GM19025 (cell line): ENCODE data around the gene LRRC3.

ENCODE experiments used
- ATAC-seq: cut with Tn5 transposase; IDR thresholded peaks from one replicate; pipeline ENCODE4 v1.9.1; 2021; ENCODE audit warnings: mild to moderate bottlenecking, low read depth, moderate library complexity; ENCODE audit not compliant: unreplicated experiment

Gene LRRC3

GRCh38 chr21:44437696-44438431 is 17.4 kb upstream of the LRRC3 start:
- no peak for ATAC-seq

DNA sequence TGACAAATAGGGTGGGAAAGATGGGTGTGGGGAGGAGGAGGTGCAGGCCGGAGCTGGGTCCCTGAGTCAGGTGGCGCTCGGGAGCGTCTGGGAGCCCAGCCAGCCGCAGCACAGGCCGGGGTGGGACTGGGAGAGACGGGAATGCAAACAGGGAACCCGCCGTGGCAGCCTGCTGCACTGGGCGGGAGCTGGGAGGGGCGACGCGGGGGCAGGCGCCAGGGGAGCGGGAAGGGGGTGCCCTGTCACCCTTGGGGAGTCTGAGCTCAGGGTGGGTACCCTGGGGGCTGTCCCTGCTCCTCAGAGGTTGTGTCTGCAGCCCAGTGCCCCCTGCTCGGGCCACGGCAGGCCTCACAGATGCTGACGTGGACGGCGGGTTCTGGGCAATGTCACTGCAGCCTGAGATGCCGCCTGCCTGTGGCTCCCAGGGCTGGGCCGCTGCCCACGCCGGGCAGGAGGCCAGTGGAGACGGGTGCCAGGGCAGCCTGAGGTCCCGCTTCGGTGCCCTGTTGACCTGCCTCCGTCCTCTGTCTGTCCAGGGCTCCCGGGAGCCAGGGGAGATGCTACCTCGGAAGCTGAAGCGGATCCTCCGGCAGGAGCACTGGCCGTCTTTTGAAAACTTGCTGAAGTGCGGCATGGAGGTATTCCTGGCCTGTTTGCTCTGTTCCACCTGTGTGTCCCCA is 16.6 kb upstream of the LRRC3 start:
- ATAC-seq, result no peak

- ATAC-seq, result no peak
Measured at GRCh38 chr21:44439211-44439600, 16.1 kb upstream of the LRRC3 start.

GRCh38 chr21:44440241-44441040 is 14.9 kb upstream of the LRRC3 start:
- no peak for ATAC-seq

DNA sequence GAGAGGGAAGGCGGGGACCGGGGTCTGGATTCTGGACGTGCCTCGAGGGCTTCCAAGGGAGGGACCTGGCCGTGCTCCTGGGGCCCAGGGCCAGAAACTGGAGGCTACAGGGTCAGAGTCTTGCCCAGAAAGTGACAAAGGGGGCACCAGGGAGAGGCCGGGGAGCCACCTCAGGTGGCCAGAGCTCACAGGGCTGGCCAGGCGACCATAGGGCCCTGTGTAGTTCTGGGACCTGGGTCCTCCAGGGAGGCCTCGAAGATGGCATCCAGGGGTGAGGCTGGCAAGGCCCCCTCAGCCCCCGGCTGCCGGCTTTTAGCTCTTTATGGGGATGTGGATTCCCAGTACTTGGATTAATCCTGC is 14.3 kb upstream of the LRRC3 start:
- ATAC-seq, result no peak

- ATAC-seq, result no peak
Measured at GRCh38 chr21:44441581-44442265, 13.6 kb upstream of the LRRC3 start.

DNA sequence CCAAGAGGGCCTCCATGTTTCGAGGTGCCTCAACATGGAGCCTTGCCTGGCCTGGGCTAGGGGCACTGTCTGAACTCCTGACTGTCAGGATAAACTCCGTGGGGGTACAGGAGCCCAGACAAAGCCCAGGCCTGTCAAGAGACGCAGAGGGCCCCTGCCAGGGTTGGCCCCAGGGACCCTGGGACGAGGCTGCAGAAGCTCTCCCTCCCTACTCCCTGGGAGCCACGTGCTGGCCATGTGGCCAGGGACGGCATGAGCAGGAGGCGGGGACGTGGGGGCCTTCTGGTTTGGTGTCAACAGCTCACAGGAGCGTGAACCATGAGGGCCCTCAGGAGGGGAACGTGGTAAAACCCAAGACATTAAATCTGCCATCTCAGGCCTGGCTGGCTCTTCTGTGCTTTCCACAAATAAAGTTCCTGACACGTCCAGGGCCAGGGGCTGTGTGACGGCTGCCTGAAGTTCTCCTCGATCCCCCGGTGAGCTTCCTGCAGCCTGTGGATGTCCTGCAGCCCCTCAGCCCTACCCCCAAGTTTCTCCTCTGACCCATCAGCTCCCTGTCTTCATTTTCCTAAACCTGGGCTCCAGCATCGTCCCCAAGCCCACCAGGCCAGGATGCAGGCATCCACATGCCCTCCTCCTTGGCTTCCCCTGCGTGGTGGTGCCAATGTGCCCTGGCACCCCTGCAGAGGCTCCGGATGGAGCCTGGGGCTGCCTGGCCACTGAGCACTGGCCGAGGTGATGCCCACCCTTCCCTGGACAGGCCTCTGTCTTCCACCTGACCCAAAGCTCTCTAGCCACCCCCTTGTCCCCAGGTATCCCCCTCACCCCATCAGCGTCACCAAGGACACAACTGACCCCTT is 12.8 kb upstream of the LRRC3 start:
- no peak for ATAC-seq

DNA sequence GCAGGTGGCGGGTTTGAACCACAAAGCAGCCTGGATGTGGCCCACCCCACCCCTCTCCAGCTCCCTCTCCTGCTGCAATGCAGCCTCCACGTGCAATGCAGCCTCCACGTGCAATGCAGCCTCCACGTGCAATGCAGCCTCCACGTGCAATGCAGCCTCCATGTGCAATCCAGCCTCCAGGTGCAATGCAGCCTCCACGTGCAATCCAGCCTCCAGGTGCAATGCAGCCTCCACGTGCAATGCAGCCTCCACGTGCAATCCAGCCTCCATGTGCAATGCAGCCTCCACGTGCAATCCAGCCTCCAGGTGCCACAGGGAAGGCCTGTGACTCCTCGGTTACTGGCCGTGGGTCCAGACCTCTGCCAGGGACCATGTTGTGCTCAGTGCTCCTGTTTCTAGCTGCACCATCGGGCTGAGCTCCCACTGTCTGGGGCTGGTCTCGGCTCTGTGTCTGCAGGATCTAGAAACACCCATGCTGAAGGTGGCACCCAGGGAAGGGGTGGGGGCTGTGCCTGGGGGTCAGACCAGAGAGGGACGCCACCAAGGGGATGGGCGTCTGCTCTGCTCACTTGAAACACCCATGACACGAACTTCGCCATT is 11.9 kb upstream of the LRRC3 start:
- no peak for ATAC-seq

DNA sequence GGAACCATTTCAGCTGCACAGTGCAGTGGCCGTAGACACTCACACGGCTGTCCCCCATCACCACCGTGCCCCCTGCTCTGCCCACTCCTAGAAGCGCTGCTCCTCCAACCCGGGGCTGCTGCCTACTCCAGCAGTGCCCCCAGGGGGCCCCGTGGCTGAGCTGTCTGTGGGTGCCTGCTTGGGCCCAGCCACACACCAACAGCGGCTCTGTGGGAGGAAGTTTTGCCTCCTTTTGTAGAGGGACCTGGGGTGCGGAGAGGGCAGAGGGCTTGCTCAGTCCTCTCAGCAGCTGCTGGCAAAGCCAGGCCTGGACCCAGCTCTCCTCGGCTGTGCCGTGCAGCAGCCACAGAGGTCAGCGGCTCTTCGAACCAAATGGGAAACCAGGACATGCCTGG is 11.4 kb upstream of the LRRC3 start:
- ATAC-seq, result no peak

- ATAC-seq, result no peak
Measured at GRCh38 chr21:44444286-44444931, 10.9 kb upstream of the LRRC3 start.

- ATAC-seq, result no peak
Measured at GRCh38 chr21:44445145-44445812, 10.0 kb upstream of the LRRC3 start.

- no peak for ATAC-seq
Measured at GRCh38 chr21:44448651-44449131, 6.6 kb upstream of the LRRC3 start.

DNA sequence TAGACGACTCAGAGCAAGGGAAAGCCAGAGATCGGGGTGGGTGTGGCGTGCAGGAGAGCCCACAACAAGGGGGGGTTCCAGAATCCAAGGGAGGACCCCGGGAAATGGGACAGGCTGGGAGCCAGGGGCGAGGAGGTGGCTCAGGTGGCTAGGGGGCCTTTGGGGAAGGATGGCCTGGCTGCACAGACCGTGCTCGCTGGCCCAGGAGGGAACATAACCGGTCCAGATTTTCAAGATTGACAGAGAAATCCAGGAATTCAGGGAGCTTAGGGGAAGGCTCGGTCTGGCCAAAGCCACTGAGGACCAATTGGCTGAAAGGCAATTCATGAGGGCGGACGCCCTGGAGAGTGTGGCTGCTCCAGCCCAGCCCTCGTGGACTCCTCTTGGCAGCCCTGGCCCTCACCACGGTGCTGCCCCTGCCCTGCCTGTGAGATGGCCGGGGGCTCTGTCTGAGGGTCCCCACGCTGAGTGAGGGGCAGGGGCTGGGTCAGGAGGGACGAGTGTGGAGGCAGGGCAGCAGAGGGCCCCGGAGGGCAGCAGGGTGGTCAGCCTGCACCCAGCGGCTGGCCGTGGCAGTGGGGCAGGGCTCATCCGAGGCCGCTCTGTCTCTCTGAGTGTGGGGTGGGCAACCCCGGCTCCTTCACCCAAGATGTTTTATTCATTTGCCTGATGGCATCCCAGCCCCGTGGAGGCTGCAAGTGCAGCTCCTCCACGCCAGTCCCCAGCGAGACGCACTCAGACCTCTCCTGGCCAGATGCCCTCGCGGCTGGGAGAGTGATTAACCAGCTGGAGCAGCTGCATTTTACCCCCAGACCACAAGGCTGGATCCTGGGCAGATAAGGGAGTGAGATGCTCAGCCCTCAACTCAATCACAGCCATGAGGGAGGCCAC is 5.6 kb upstream of the LRRC3 start:
- no peak for ATAC-seq

DNA sequence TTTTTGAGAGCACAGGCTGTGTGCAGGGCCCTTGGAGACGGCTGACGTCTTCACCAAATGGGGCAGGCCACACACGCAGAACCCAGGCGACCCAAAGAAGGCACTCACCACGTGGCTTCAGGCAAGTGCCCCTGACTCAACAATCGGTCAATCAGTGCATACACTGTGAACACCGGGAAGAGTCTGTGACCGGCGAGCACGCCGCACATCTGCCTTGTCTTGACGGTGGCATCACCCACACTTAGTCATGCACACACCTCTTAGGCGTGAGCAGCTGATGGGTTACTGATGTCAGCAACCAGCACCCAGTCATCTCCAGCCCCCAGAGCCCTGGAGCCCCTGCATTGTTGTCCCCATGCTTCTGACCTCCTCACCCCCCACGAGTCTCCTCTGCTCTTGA is 4.9 kb upstream of the LRRC3 start:
- no peak for ATAC-seq

- no peak for ATAC-seq
Measured at GRCh38 chr21:44450999-44451398, 4.3 kb upstream of the LRRC3 start.

- no peak for ATAC-seq
Measured at GRCh38 chr21:44453120-44453519, 2.2 kb upstream of the LRRC3 start.

GRCh38 chr21:44454058-44454457 is 1.3 kb upstream of the LRRC3 start:
- no peak for ATAC-seq
